Effector CD4-positive, alpha-beta T cell (primary cell): ENCODE measurements around the gene POU6F2.

Experiments used
- DNase-seq: peaks from one replicate; pipeline ENCODE4 v3.0.0-alpha.2; 2020

The POU6F2 gene

GRCh38 chr7:39071116-39071515 is 93.4 kb downstream of the POU6F2 start:
- no peak for DNase-seq

DNA sequence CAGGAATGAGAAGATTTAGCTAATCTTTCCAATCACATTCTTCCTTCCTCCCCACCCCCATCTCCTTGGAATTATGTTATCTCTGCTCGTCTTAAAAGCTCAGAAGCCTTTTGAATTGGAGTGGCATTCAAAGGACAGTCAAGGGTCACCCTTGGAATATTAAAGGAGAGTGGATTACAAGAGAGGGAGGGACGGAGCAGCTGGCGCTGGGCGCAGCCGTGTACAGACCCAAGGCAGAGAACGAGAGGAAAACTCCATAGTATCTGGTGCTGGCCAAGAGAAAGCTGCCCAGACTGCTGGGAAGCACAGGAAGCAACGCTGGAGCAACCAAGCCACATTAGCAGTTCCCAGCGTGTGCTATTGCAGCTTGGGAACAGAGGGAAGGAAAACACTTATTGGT is 95.7 kb downstream of the POU6F2 start:
- DNase-seq, result no peak

DNA sequence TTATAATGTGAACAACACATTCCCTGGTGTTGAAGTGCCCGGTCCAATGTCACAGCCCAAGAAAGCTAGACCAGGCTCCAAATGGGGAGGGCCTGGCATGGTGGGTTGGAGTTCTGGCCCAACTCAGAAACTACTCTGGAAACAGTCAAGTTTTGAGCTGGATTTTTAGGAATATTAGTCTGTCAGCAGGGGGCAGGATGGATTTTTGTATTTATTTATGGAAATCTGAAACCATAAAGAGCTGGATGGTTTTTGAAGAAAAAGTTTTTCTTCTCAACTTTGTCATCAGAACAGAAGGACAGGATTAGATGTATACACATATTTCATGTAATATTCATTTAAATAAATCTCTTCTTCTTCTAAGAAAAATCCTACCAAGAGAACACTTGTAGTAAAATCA is 97.5 kb downstream of the POU6F2 start:
- DNase-seq, result no peak

- DNase-seq, result no peak
Measured at GRCh38 chr7:39083781-39084180, 106.1 kb downstream of the POU6F2 start.

- no peak for DNase-seq
Measured at GRCh38 chr7:39084349-39084748, 106.6 kb downstream of the POU6F2 start.

GRCh38 chr7:39085189-39085588 is 107.5 kb downstream of the POU6F2 start:
- DNase-seq, result no peak

GRCh38 chr7:39085590-39086049 is 107.9 kb downstream of the POU6F2 start:
- no peak for DNase-seq

- no peak for DNase-seq
Measured at GRCh38 chr7:39086638-39087360, 109.1 kb downstream of the POU6F2 start.

DNA sequence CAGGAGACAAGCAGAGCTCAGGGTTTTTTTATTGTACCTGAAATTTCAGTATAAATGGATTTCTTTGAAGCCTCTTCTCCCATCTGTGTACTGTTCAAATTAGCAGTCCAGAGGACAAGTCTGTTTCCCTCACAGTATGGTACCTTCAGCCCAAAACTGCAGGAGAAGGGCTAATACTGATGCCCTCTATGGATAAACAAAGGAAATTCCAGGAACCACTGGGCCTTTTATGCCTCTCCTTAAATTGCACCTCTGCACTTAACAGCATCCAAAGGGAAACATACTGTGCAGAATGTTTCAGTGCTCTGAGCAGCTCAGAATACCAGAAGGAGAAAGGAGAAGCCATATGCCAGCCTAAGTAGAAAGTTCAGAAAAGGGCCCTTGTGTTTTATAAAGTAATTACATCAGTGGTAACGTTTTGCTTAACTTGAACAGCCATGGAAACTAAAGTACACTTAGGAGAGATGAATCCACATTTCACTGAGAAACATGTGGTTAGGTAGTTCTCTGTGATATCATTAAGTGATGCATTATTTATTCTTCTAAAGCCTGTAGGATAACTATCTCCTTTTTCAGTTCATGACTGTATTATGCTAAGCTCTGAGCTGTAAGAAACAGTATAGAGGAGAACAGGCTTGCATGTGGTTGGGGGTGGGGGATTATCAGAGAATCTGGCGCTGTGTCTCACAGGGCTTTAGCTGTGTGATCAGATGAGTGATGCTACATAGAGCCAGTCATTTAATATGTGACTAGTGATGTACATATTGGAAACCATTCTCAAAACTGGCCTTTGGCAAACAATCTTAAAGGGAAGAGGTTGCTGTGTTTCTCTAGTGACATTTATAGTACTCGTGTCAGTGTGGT is 111.3 kb downstream of the POU6F2 start:
- DNase-seq, result no peak

- DNase-seq, result no peak
Measured at GRCh38 chr7:39091145-39091544, 113.4 kb downstream of the POU6F2 start.

DNA sequence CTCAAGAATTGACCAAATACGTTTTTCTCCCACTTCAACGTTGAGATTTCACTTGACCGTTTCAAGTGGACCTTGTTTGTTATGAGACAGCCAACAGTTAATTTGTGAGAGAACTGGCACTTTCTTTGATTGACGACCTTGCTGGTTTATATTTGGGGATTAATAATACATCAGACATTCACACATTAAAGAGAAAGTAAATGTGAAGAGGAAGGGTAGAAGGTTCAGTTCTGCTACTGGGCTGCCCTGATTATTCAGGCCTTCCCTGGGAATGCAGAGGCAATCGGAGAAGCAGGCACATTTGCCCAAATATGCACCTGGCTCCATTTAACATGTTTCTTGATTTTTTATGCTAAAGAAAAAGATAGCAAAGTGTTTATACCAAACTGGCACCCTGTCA is 114.1 kb downstream of the POU6F2 start:
- no peak for DNase-seq

- DNase-seq, result no peak
Measured at GRCh38 chr7:39094731-39095130, 117.0 kb downstream of the POU6F2 start.

- DNase-seq, result no peak
Measured at GRCh38 chr7:39095875-39096619, 118.3 kb downstream of the POU6F2 start.

- DNase-seq, result no peak
Measured at GRCh38 chr7:39098506-39098905, 120.8 kb downstream of the POU6F2 start.

DNA sequence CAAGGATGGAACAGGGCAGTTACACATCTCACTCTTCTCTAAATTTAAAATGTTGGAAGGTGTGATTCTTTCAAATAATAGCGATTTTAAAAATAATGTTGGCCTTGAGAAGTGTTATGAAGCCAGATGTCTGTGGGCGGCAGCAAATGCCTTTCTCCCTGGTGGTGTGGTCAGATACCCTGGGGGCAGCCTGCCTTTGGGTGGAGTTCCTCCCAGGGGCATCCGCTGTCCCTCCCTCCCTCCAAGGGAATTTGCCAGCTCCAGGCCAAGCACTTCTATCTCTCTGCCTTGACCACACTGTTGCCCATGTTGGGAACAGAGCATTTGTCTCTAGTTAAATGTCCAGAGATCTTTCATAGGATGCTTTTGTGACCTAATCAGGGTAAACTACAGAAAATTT is 121.4 kb downstream of the POU6F2 start:
- no peak for DNase-seq

- no peak for DNase-seq
Measured at GRCh38 chr7:39100270-39100669, 122.6 kb downstream of the POU6F2 start.

DNA sequence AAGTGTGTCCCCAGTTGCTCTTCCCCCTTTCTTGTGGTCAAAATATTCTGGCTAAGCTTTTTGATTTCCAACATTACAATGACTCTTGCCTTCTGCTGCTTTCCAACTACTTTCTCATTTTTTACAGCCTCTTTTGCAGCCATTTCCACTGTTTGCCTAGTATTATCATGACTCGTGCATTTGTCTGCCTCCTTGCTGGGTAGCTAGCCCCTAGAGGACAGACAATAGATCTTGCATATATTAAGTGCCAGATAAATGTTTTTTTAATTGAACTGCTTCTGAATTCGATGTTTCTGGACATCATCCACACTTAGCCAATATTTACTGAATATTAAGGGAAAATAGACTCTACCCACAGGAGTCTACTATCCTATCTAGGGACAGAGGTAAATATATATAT is 124.5 kb downstream of the POU6F2 start:
- no peak for DNase-seq

DNA sequence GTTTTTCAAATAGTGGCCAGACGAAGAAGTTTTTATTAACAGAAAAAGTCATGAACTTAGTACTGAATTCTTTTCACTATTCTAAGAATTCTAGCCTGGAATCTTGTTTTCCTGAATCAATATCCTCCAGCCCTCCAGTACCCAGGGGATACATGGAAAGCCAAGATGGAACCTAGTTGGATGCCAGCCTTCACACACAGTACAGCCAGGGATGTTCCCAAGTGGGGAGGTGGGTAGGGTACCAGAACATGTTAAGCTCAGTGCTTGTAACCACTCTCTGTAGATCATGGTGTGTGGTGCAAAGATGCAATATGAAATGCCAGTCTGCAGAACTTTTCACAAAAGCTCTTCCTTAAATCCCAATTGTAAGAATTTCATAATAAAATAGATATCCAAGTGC is 128.0 kb downstream of the POU6F2 start:
- DNase-seq, result no peak

- no peak for DNase-seq
Measured at GRCh38 chr7:39125846-39126245, 148.1 kb downstream of the POU6F2 start.

- no peak for DNase-seq
Measured at GRCh38 chr7:39127058-39127457, 149.3 kb downstream of the POU6F2 start.

- no peak for DNase-seq
Measured at GRCh38 chr7:39128287-39128843, 150.7 kb downstream of the POU6F2 start.

DNA sequence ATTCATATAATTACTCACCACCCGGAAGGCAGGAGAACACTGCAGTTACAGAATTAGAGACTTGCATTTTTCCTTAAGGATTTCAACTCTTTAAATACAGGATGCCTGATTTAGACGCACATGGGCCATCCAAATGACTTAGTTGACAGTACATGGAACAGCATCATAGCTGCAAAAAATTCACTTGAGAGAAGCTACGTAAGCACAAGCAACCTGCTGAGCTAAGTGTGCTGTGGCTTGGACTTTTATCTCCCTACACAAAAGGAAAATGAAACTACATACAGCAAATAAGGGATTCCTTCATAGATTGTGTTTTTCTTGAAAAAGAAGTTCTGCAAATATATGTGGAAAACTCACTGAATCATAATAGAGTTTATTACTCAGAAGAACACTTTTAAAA is 152.6 kb downstream of the POU6F2 start:
- DNase-seq, result no peak
